Heart left ventricle (tissue), 16 donors: ENCODE measurements around the gene SLC24A4. TPM values are rescaled to one million over a fixed set of nuclear protein-coding genes. Genes with fewer than 3 reads are reported as not detected.

Experiments used
- ATAC-seq, 4 donors: fragments of 200-7000 bp; cut with Tn5 transposase; one replicate each; pipeline ENCODE4 v1.9.1; 2020 to 2022; ENCODE audit warnings: moderate library complexity in 4 of 4, mild to moderate bottlenecking in 3 of 4, moderate number of reproducible peaks in 1 of 4
- DNase-seq, 5 donors: peaks; one replicate each; pipeline ENCODE4 v3.0.0-alpha.2; 2020
- H3K27ac ChIP-seq, 12 donors: fragments of 200-600 bp; sonication (generic) in 4 of 12; one replicate each; pipeline versions ENCODE4 v1.5.0 to v1.8.0; 2016 to 2022; ENCODE audit warnings: mild to moderate bottlenecking in 2 of 12
- H3K27me3 ChIP-seq, 9 donors: fragments of 200-600 bp; sonication (generic) in 2 of 9; one replicate each; pipeline versions ENCODE4 v1.5.1 to v1.8.0; 2016 to 2022; ENCODE audit warnings: mild to moderate bottlenecking in 3 of 9
- H3K36me3 ChIP-seq, 9 donors: fragments of 200-600 bp; sonication (generic) in 2 of 9; one replicate each; pipeline versions ENCODE4 v1.5.0 to v1.8.0; 2018 to 2022; ENCODE audit warnings: mild to moderate bottlenecking in 2 of 9
- H3K4me1 ChIP-seq, 12 donors: fragments of 200-600 bp; sonication (generic) in 4 of 12; one replicate each; pipeline versions ENCODE4 v1.5.0 to v1.8.0; 2016 to 2022; ENCODE audit warnings: mild to moderate bottlenecking in 3 of 12
- H3K4me3 ChIP-seq, 12 donors: fragments of 200-600 bp; sonication (generic) in 4 of 12; one replicate each; pipeline versions ENCODE4 v1.5.0 to v1.8.0; 2017 to 2022; ENCODE audit warnings: mild to moderate bottlenecking in 9 of 12, moderate library complexity in 4 of 12
- H3K9me3 ChIP-seq, 12 donors: fragments of 200-600 bp; sonication (generic) in 4 of 12; one replicate each; pipeline versions ENCODE4 v1.5.0 to v1.8.0; 2016 to 2022; ENCODE audit warnings: mild to moderate bottlenecking in 1 of 12
- CTCF ChIP-seq, 12 donors: fragments of 200-600 bp; sonication (generic) in 4 of 12; IDR thresholded peaks; one replicate each; pipeline versions ENCODE4 v1.5.0 to v1.8.0; 2018 to 2022; ENCODE audit warnings: antibody characterized with exemption in 12 of 12, mild to moderate bottlenecking in 5 of 12
- POLR2A ChIP-seq, 2 donors: fragments of 450-650 bp; IDR thresholded peaks; one replicate each; pipeline ENCODE4 v1.6.1; 2017; ENCODE audit warnings: antibody characterized with exemption in 2 of 2, mild to moderate bottlenecking in 2 of 2, moderate library complexity in 2 of 2
- WGBS, 4 donors: extraction: QIAGEN DNeasy Blood & Tissue Kit in 2 of 4; methylation state at CpG; one replicate each; pipeline versions ENCODE4 v1.1.5 to v1.1.7; 2013 to 2018; 5-methylcytosine and 5-hydroxymethylcytosine counted together
- intact Hi-C, 10 donors: fragments of 100-400 bp; cut with DNase I; formaldehyde crosslinking; loops; one replicate each; pipeline versions ENCODE4 v1.11.1 to v1.14.2; 2022
- polyA plus RNA-seq, 2 donors: library from polyadenylated mRNA; stranded (reverse); fragments of 200-250 nt; gene quantifications; one replicate each; pipeline ENCODE4 v1.2.3, GENCODE V29; 2013
- total RNA-seq, 9 donors: library from RNA; depleted of rRNA in 2 of 9; stranded (reverse); fragments of >200 nt in 2 of 9; fragmentation: NEBNext Ultra II Directional in 3 of 9; extraction: Animal tissue kit (Norgen Biotek cat#: 25700) in 3 of 9; gene quantifications; one replicate each; pipeline versions ENCODE4 v1.1.0 to v1.2.4, GENCODE V29; 2016 to 2023
- donor health status: ischemic (EF 13 %, LVEDD 7.1; RV severe dilation, severe dysfunction).
- donor health status: healthy with polysubstance abuse.
- donor health status: DM: no; HTN: yes; CAD: no.
- donor health status: DM: no; HTN: no; CAD: no.
- donor health status: ischemic (EF 25% LVEDD 6.9; RV normal size, moderate dysfunction).
- donor health status: ischemic (EF 25% LVEDD 5.7; RV mildly dilated, moderate dysfunction).
- donor health status: healthy.
- donor health status: DM: yes; HTN: yes; CAD: no.
- donor health status: ischemic (EF 35%, LVEDD 5.7; RV mildly dilated, moderate dysfunction).
- donor health status: nonischemic (EF 11% LVEDD 7.7; RV severe dilation, severe dysfunction).
- donor health status: DM: yes; HTN: yes; CAD: no.
- donor health status: PGD.
- donor health status: ischemic (EF 29% LVEDD 5.4; RV normal size, mild dysfunction).
- donor health status: nonischemic (EF 23%, LVEDD 6.1; RV moderate dilation, normal function).

SLC24A4 gene
- total and polyA plus RNA-seq, 11 donors = 0.05 to 1.6 (median 0.23) TPM

- Histone ChIP-seq H3K27ac (no peak overlapping the region), H3K4me1 (no peaks in the 10 kb centered on the region), H3K4me3 (no peak overlapping the region), H3K36me3 (no peaks in the 10 kb centered on the region), H3K27me3 (peaks cover 0 to 20% (median 8%) of the 10 kb centered on the region in 9 donors), H3K9me3 (no peaks in the 10 kb centered on the region)
- ATAC-seq (no peak), DNase-seq (no peak)
- 79 to 86% (median 84%) methylated on average over 3 to 10 of the region's 10 CpGs for WGBS, 4 donors
- intact Hi-C loops = no loop called here
- TF ChIP-seq POLR2A (IDR thresholded peaks at IDR 0.05) (no peak), CTCF (IDR thresholded peaks at IDR 0.05) (no peak)
Observed at GRCh38 chr14:92287987-92288386, 35.0 kb upstream of the SLC24A4 start.

GRCh38 chr14:92288994-92289660, 33.8 kb upstream of the SLC24A4 start:
- no peak for TF ChIP-seq POLR2A (IDR thresholded peaks at IDR 0.05)
- no peak for TF ChIP-seq CTCF (IDR thresholded peaks at IDR 0.05)
- Histone ChIP-seq H3K4me1 (no peaks in the 10 kb centered on the region), H3K4me3 (no peak overlapping the region), H3K9me3 (no peaks in the 10 kb centered on the region), H3K27ac (no peak overlapping the region), H3K27me3 (peaks cover 0 to 20% (median 8%) of the 10 kb centered on the region in 9 donors), H3K36me3 (no peaks in the 10 kb centered on the region)
- WGBS, 4 donors = 50 to 56% (median 56%) methylated on average over 9 of the region's 9 CpGs
- intact Hi-C loops = no loop called here
- DNase-seq = no peak
- no peak for ATAC-seq

DNA sequence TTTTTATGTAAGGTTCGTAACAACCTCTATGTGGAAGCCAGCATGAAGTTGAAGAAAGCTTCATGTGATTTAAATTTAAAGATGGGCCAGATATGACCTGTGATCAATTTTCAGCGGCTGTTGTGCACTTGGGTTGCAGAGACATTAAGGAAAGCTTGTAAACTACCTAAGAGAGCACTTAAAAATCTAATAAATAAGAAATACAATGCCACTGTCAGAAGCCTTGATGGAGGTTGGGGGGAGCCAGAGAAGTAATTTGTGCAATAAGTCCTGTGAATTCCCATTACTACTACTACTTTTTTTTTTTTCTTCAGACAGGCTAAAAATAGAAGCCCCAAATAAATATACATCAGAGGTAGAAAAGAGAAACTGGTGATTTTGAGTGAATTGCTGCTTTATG, 30.3 kb upstream of the SLC24A4 start:
- 46 to 92% (median 77%) methylated on average over 2 of the region's 2 CpGs for WGBS, 4 donors
- ATAC-seq = no peak
- Histone ChIP-seq H3K9me3 (no peaks in the 10 kb centered on the region), H3K4me3 (no peak overlapping the region), H3K27ac (no peak overlapping the region), H3K36me3 (no peaks in the 10 kb centered on the region), H3K4me1 (no peaks in the 10 kb centered on the region), H3K27me3 (peaks cover 0 to 24% (median 8%) of the 10 kb centered on the region in 9 donors)
- intact Hi-C loops = no loop called here
- no peak for DNase-seq
- TF ChIP-seq POLR2A (IDR thresholded peaks at IDR 0.05) = no peak
- TF ChIP-seq CTCF (IDR thresholded peaks at IDR 0.05) = no peak

DNA sequence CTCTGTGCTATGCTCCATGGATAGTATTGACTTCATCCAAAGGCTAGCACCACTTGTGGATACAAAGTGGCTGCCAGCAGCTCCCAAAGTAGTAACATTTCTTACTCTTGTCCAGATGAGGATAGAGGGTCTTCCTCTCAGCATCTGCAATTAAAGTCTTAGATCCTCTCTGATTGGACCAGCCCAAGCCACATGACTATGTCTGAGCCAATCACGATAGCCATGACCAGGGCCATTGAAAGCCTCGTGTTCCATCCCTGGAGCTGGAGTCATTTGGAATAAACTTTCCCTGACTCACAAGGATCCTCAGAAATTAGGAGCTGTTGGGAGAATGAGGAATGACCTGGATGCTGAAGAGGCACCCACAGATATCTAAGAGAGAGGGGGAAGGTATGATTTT, 28.5 kb upstream of the SLC24A4 start:
- no peak overlapping the region for H3K27ac ChIP-seq
- TF ChIP-seq CTCF (IDR thresholded peaks at IDR 0.05) (no peak), POLR2A (IDR thresholded peaks at IDR 0.05) (no peak)
- WGBS, 4 donors = 72 to 81% (median 75%) methylated on average over 2 of the region's 2 CpGs

More for the DNA sequence above, 28.5 kb upstream of the SLC24A4 start:
- Histone ChIP-seq H3K36me3 (no peaks in the 10 kb centered on the region), H3K27me3 (peaks cover 0 to 19% (median 0%) of the 10 kb centered on the region in 9 donors), H3K4me1 (no peaks in the 10 kb centered on the region), H3K9me3 (no peaks in the 10 kb centered on the region), H3K4me3 (no peak overlapping the region)
- ATAC-seq = no peak
- DNase-seq = no peak
- intact Hi-C loops = no loop called here
